ENCODE measurements around the gene UBE2E2.
"Not testable (repeated sequence)": the region's sequence is repeated elsewhere in the genome, so short reads cannot be mapped to it uniquely, and the experiment has no call there.

The UBE2E2 gene

DNA sequence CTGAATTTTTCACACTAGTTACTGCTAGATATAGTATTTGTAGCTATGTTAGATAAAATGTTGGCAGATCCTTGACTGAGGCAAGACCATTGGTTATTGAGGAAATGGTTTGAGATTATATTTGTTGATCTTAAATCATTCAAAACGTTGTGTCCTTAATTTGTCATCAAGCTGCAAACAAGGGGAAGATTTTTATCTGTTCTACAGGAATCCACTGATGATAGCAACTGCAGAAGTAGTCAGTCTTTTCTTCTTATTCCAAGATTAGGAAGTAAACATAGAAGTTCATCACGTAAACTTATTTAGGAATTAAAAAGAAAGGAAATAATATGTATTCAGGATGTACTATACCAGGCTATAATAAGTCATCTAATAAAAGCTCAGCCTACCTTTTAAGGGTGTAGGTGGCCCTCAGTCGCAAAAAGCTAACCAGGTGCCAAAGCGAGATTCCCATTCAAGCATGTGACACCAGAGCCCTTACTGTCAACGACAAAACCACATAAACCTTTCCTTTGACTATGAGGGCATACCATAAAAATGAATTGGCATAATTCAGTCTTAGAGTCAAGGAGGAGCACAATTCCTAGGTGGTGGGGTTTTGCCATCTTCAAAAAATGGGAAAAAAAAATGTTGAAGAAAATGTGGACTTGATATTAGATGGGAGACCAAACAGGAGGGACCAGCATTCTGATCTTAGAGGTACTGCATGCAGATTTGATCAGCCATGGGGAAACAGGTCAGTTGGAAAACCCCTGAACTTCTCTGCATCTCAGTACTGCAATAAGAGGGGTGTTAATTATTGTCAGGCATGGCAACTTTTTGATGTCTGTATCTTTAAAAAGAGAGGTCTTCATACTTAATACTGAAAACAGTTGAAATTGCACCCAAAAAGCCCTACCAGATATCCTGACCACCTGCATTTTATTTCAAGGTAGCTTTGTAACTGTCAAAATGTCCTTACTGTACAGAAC, 390.1 kb downstream of the UBE2E2 start:
- DNase-seq, result no peak

DNA sequence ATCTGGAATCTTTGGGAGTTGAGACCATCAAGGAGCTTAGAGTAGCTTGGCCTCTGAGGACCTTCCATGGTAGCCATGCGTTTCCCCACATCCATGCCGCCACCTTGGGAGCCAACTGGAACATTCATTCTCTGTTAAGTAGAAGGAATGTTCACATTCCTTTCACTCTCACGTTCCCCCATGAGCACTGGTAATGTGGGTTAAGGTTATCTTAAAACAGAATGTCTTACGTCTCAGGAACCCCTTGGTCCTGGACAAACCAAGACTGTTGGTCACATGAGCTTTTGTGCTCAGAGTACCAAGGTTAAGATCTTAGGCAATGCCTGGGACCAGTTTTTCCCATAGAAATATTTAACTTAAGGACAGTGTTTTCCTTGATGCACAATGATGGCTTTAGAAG, 390.9 kb downstream of the UBE2E2 start:
- no peak for DNase-seq

GRCh38 chr3:23594894-23595670, 392.0 kb downstream of the UBE2E2 start:
- no peak for DNase-seq

- DNase-seq, result no peak
Observed at GRCh38 chr3:23595851-23596250, 392.7 kb downstream of the UBE2E2 start.

GRCh38 chr3:23600167-23600871, 397.2 kb downstream of the UBE2E2 start:
- DNase-seq, result no peak

DNA sequence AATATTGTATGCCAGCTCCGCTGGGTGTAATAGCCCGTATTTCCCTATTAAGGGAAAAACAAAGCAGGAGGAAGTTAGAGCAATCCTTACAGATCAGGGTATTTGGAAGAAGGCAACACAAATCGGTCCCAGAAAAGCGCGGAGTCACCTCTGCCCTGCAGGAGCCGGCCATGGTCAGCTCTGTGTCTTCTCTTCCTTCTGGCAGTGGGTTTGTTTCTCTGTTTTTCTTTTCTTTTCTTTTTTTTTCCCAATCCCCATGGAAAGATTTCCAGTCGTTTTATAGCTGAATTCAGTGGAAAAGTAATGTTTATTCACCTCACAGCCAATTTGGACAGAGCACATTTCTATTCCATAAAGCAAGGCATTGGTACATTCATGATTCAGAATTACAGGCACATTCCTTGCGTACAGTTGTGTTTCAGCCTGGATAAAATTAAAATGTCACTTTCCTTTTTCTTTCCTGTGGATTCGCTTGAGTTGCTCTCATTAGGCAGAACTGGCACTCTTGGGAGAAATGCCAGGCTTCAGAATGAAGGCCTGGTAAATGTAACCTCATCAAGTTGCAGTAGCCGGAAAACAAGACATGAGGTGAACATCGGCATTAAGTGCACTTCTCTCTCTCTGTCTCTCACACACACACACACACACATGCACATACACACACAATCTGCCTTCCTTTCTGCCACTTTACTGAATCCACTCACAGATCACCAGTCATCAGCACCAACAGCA, 398.1 kb downstream of the UBE2E2 start:
- DNase-seq, result no peak

DNA sequence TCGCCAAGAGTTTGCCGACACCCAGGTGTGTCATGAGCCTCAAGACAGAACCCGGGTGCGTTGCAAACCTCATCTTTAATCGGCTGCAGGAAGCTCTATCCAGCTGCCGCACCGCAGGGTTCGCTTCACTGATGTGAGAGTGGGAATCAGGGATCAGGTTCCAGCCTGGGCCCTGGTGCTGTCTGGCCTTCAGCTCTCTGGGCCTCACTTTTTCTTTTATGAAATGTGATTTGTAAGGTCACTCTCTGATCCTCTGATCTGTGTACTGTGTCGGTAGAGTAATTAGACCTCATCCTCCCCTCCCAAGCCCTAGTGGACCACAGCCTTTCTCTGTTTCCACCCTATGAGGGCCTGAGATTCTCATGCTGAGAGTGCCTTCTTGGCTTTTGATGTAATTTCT, 399.8 kb downstream of the UBE2E2 start:
- DNase-seq, result no peak

DNA sequence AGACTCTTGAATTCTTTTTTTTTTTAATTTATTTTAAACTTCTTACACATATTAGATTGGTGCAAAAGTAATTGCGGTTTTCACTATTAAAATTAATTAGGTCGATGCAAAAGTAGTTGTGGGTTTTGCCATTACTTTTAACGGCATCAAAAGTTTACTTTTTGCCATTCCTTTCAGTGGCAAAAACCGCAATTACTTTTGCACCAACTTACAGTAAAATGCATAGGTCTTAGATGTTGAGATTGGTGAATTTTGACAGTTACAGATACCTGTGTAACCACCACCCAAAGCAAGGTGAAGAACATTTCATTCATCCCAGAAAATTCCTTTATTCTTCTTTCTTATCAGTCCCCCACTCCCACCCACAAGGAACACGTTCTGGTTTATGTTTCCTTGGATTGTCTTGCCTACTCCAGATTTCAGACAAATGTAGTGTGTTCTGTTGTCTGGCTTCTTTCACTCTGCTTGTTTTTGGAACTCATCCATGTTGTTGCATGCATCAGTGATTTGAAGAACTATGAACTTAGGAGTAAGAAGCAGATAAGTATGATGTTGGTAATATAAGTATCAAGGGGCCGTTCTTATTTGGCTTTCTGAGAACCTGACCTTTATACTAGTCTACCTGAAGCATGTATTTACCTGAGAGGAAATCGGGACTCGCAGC, 404.2 kb downstream of the UBE2E2 start:
- DNase-seq, result no peak

DNA sequence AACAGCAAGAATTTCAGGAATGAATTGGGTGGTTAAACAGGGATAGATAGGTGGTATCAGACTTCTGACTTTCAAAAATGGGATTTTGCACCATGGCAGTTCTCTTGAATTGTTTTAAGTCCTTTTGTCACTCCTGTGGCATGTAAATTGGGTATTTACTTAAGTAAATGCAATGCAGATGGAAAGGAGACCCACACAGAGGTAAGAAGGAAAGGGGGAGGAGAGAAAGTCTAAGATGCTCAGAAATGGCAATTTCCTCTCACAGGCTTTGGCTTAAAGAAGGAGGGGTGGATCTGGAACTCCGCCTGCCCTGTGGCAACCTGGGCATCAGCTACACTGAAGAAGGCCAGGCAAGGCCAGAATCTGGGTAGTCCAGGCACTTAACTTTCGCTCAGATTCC, 405.5 kb downstream of the UBE2E2 start:
- no peak for DNase-seq

- no peak for DNase-seq
Observed at GRCh38 chr3:23611737-23612295, 408.7 kb downstream of the UBE2E2 start.

DNA sequence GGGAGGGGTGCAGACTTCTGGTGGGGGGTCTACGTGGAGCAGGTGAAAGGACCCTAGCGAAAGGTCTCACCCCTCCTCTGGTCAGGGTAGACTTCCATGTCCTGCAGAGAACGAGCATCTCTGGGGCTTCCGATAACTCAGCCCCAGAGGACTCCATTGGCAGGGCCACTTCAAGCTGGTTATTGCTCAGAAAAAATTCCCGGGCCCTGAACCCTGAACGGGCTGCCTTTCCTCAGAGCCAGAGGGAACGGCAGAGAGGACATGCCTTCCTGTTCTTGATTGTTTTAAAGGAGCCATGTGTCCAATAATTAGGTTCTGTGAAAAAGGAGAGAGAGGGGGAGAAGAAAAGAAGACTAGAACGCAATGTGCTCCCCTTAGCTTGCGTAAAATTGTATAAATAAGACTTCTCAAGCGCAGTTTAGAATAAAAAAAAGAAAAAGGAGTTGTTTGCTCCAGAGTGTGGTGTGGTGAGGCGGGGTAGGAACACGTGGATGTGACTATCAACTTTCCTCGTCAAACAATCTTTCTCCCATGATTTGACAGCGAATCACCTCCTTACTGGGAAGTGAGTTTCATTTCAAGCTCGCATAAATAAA, 409.3 kb downstream of the UBE2E2 start:
- no peak for DNase-seq

- no peak for DNase-seq
Observed at GRCh38 chr3:23615068-23615467, 411.9 kb downstream of the UBE2E2 start.

DNA sequence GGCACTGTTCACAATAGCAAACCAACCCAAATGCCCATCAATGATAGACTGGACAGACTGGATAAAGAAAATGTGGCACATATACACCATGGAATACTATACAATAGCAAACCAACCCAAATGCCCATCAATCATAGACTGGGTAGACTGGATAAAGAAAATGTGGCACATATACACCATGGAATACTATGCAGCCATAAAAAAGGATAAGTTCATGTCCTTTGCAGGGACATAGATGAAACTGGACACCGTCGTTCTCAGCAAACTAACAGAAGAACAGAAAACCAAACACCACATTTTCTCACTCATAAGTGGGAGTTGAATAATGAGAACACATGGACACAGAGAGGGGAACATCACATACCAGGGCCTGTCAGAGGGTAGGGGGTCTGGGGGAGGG, 415.3 kb downstream of the UBE2E2 start:
- DNase-seq, result not testable (repeated sequence)

DNA sequence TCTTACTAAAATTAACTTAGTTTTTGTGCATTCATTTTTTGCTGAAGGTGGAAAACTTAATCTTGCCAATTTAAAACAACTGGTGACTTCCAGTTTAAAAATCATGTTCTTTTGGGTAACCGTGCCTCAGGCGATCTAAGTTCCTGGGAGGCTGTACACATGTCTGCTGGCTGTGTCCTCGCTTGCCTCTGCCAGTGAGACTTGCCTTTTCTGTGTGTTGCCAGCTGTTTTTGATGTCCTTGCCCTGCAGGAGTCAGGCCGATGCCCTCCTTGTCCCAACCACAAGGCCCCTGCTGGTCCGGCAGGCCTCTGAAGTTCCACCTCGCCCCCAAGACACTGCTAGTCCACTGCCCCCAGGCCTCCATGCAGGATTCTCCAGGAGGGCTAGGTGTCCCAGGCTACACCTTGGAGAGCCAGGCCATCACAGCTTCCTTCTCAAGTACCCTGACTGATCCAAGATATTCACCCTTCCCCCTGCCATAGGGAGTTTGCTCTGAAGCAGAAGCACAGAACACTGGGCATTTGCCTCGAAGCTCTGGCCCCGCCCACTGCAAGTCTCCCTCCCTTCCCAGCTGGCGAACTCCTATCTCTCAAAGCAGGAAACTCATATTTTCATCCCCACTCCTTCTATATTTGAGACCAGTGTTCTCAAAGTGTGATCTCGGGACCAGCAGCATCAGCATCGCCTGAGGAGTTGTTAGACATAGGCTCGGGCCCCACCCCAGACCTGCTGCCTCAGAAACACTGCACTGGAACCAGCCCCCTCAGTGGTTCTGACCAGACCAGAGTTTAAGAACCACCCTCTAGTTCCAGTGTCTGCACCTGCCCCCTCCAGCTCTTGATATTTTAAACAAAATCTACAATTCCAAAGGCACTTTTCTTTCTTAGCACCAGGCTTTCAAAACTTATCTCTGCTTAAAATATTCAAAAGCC, 416.8 kb downstream of the UBE2E2 start:
- DNase-seq, result no peak

DNA sequence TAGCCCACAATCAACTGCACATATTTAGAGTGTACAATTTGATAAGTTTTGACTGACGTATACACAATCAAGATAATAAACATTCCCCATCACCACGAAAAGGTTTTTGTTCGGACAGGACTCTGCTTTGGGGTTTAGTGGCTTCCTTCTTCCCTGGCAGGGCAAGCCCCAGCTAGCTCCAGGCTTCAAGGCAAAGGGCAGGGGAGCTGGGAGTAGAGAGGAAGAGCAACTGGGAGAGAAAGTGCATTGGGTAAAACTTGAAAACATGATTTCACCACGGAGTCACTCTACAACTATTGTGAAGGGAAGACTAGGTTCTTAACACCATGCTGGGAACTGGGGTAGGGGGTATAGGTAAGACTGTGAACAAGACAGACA, 417.5 kb downstream of the UBE2E2 start:
- DNase-seq, result no peak

- DNase-seq, result no peak
Observed at GRCh38 chr3:23623844-23624243, 420.7 kb downstream of the UBE2E2 start.

DNA sequence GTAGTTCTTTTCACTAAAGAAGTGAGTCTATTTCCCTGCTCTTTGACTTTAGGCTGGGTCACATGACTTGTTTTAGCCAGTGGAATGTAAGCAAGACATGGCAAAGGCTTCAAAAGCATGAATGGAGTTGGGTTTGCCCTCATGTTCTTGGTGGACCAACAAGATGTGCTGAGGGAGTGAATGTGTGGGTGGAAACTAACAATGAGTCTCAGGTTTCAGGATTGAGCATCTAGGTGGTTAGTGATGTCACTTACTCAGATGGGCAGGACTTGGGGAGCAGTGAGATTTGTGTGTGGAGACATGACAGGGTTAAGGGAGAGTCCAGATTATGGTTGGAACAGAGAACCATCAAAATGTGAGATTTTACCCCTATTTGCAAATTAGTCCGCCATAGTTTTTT, 421.2 kb downstream of the UBE2E2 start:
- no peak for DNase-seq

GRCh38 chr3:23626442-23626841, 423.3 kb downstream of the UBE2E2 start:
- no peak for DNase-seq

DNA sequence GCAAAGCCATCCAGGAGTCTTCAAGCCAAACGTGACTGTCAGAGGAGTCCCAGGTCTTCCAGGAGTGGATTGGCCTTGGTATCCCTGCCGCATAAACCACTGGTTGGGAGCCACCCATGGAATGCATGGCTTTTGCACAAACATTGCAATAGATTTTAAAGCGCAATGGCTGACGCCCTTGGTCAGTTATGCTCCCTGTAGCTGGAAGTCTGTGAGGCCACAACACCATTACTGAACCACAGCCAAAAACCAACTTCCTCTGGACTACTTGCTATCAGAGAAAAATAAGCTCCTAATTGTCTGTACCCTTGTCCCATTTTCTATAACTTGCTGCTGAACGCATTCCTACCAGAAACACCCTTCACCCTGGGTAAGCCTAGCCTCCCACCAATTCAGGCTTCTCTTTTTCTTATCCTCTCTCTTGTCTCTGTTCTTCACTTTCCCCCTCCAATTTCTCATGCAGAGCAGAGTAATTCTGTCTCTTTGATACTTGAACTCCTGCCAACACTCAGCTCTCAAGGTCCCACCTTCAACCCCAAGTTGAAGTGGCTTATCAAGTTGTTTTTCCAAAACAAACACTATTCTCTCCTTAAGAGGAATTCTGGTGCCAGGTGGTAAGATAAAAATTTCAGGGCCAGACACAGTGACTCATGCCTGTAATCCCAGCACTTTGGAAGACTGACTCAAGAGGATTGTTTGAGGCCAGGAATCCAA, 426.2 kb downstream of the UBE2E2 start:
- no peak for DNase-seq
